ENCODE data around the gene MSH3.

- TF ChIP-seq TCF4 (CRISPR knock-in tag; IDR thresholded peaks at IDR 0.05; ENCODE audit: borderline replicate concordance): no peak
- TF ChIP-seq ZFP3 (CRISPR knock-in tag; IDR thresholded peaks at IDR 0.05): no peak
- TF ChIP-seq PATZ1 (CRISPR knock-in tag; IDR thresholded peaks at IDR 0.05; ENCODE audit: borderline replicate concordance): no peak
Measured at GRCh38 chr5:80884929-80885328, 230.5 kb downstream of the MSH3 start.

All from SK-N-SH treated with all-trans-retinoic acid at 6 μM for 48 hours (cell line).